Activated CD8-positive, alpha-beta memory T cell treated with anti-CD3 and anti-CD28 coated beads, Interleukin-2, amount 50 U/mL, for 48 hours (primary cell): ENCODE measurements around the gene PARM1.

ENCODE experiments used
- DNase-seq: peaks from one replicate; pipeline ENCODE4 v3.0.0-alpha.2; 2020

Gene PARM1

GRCh38 chr4:75036046-75036830 lies 103.3 kb downstream of the PARM1 start:
- no peak for DNase-seq

- DNase-seq: no peak
These were observed 104.3 kb downstream of the PARM1 start for GRCh38 chr4:75037252-75037651.

DNA sequence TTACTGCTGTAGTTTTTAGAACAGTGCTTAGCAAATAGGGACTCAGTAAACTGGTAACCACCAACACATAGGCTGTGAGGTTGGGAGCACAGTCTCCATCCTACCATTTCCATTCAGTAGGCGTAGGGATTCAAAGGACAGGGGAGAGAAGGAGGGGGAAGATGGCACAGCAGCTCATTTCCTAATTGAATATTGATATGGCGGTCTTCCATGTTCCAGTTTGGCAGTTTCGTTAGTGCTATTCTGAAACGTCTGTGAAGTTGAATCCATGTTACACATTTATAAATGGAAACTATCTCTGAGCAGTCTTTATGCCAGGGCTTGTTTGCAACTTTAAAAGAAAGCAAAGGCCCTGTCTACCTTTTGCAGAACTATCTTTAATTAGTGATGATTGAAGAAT lies 105.5 kb downstream of the PARM1 start:
- no peak for DNase-seq

- no peak for DNase-seq
These were observed 107.8 kb downstream of the PARM1 start for GRCh38 chr4:75040703-75041102.

DNA sequence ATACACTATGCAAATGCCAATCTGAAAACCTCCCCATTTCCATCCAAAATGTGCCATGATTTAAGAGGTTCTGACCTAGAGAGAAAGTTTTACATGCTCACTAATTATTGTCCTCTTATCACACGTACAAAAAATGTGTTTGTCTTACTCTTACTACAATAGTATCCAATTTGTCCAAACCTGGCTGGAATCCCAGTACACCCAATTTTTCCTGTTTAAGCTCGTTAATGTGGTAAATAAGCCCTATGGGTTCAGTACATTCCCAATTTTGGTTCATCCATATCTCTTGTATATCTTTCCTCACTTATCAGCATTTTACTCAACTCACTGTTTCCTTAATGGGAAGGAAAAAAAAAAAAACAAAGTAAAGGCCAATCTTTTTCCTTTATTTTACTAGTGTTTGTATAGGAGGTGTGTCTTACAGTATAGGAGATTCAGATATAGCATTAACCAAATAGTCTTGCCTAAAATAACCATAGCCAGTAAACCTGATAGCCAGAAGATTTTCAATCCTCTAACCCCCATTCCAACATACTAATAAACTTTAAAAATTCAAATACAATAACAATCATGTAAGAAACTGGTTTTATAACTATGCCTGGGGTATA lies 109.8 kb downstream of the PARM1 start:
- DNase-seq: no peak

- DNase-seq: no peak
These were observed 113.3 kb downstream of the PARM1 start for GRCh38 chr4:75046226-75046625.

GRCh38 chr4:75046641-75047040 lies 113.7 kb downstream of the PARM1 start:
- DNase-seq: no peak

- no peak for DNase-seq
These were observed 115.4 kb downstream of the PARM1 start for GRCh38 chr4:75048208-75048879.

GRCh38 chr4:75051431-75051830 lies 118.5 kb downstream of the PARM1 start:
- DNase-seq: no peak

DNA sequence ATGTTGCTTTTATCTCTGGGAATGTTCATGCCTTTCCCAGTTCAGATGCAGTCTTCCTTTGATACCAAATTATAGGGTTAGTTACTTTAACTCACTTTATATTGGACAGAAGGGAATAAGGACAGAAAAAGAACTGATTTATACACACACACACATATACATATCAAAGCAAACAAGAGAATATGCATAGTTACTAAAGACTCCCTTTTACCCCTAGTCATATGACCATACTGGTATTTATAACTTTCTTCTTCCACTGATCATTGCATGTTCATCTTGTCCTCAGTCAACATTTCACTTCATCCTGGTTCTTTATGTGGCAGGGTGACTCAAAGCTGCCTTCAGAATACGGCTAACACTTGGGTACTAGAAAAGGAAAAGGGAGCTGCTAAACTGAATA lies 120.4 kb downstream of the PARM1 start:
- no peak for DNase-seq

- no peak for DNase-seq
These were observed 121.2 kb downstream of the PARM1 start for GRCh38 chr4:75054078-75054477.

GRCh38 chr4:75056277-75056676 lies 123.4 kb downstream of the PARM1 start:
- DNase-seq: no peak

GRCh38 chr4:75057369-75057768 lies 124.5 kb downstream of the PARM1 start:
- DNase-seq: no peak

GRCh38 chr4:75058486-75058885 lies 125.6 kb downstream of the PARM1 start:
- no peak for DNase-seq

- no peak for DNase-seq
These were observed 130.5 kb downstream of the PARM1 start for GRCh38 chr4:75063433-75063832.

DNA sequence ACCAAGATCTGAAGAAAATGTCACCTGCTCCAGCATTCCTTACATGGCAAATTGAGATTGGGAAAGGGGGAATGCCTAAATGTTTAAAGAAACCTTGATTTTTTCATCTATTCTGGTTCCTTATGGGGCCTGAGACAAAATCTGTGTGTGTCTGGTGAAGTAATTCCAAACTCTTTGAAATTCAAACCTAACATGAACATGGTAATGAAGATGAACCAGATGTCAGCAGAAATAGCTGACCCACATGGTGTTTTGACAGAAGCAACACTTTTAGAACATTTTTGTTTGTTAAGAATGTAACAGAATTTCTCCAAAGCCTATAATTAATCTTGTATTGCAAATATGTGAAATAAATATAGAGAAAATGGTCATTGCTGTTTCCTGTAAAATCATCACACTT lies 133.0 kb downstream of the PARM1 start:
- DNase-seq: no peak

GRCh38 chr4:75069493-75070074 lies 136.7 kb downstream of the PARM1 start:
- no peak for DNase-seq

GRCh38 chr4:75071317-75071716 lies 138.4 kb downstream of the PARM1 start:
- DNase-seq: no peak

DNA sequence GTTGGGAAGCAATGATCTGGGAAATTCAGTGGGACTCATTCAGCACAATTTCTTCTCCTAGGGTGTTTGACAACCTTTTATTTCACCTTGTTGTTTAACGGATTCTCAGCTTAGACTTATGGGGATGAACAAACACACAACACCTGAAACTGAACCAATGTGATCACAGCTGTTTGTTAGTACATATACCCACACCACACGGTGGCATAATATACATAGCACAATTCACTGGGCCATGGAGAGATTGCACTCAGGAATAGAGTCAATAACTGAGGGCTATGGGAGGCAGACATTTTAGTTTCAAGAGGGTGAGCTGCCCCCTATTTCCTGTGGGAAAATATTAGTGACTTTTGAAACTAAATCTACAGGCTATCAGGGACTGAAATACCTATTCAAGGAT lies 148.0 kb downstream of the PARM1 start:
- DNase-seq: no peak

DNA sequence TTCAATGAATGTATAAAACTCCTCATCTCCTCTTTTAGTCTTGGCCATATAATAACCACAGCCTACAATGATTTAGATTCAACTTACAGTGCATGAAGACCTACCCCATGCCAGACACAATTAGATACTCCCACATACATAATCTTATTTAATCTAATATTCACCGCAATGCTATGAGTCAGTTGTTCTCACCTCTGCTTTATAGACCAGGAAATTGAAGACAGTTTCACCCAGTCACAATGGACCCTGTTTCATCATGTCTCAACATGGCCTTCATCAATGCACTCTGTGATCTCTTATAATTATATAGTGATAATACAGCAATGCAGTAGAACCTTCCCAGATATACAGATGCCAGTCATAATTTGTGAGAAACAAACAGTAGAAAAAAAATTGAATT lies 148.6 kb downstream of the PARM1 start:
- no peak for DNase-seq

- DNase-seq: no peak
These were observed 154.5 kb downstream of the PARM1 start for GRCh38 chr4:75087416-75087815.

DNA sequence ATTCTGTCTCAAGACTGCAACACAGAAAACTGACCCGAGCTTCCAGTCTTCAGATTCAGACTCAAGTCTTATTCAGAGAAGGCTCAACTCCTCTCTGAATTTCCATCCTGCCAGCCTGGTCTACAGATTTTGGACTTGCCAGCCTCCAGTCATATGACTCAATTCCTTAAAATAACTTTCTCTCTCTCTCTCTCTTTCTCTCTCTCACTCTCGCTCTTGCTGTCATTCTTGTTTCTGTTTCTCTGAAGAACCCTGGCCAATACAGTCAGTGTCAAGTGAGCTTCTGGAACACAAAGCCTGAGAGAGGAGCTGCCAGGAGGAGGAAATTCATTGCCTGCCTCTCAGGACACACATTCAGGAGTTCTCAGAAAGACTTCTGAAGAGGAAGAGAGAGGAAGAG lies 154.9 kb downstream of the PARM1 start:
- no peak for DNase-seq

DNA sequence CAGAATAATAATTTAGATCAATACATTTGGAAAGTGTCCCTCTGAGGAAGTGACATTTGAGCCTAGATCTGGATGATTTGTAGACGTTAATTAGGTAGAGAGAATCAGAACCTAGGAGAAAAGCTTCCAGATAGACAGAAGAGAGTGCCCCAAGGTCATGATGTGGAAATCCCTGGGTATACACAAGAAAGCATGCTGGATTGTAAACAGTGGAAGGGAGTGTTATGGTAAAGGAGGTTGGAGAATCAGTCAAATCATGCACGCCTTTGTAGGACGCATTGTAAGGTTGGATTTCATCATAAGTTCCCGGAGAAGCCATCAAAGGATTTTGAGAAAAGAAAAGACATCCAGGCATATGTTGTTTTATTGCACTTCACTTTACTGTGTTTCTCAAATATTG lies 156.3 kb downstream of the PARM1 start:
- no peak for DNase-seq

DNA sequence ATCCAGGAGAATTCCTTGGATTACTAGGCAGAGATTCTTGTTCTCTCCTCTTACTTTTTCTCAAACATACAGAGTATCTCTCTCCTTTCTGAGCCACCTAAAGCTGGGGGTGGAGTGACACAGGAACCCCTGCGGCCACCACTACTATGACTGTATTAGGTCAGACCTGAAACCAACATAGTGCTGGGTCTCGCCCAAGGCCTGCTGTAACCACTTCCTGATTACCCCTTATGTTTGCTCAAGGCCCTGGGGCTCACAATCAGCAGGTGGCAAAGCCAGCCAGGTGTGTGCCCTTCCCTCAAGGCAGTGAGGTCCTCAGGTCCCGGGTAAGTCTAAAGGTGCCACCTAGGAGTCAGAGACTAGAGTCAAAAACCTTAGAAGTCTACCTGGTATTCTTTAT lies 166.4 kb downstream of the PARM1 start:
- no peak for DNase-seq
